Endodermal cell (in vitro differentiated cells): ENCODE measurements around the gene ZNF319. TPM values are rescaled to one million over a fixed set of nuclear protein-coding genes. Genes with fewer than 3 reads are reported as not detected.

Experiments used
- DNase-seq: peaks from one replicate; pipeline ENCODE4 v3.0.0-alpha.2; 2017
- H3K27ac ChIP-seq: 2 replicates; pipeline ENCODE4 v1.5.1; 2013; ENCODE audit warnings: mild to moderate bottlenecking, low read depth, low read length, moderate library complexity
- H3K27me3 ChIP-seq: 2 replicates; pipeline ENCODE4 v1.6.1; 2013; ENCODE audit warnings: mild to moderate bottlenecking, low read length, moderate library complexity; ENCODE audit not compliant: insufficient read depth, control insufficient read depth, poor library complexity, severe bottlenecking
- H3K36me3 ChIP-seq: 2 replicates; pipeline ENCODE4 v1.7.0; 2013; ENCODE audit warnings: mild to moderate bottlenecking, low read length, moderate library complexity; ENCODE audit not compliant: control insufficient read depth, insufficient read depth
- H3K4me1 ChIP-seq: one replicate; pipeline ENCODE4 v1.7.0; 2013; ENCODE audit warnings: low read length; ENCODE audit not compliant: control insufficient read depth, insufficient read depth
- H3K4me3 ChIP-seq: 2 replicates; pipeline ENCODE4 v1.5.1; 2013; ENCODE audit warnings: mild to moderate bottlenecking, low read length, moderate library complexity
- H3K9ac ChIP-seq: 2 replicates; pipeline ENCODE4 v1.6.1; 2013; ENCODE audit warnings: mild to moderate bottlenecking, low read length, moderate library complexity; ENCODE audit not compliant: poor library complexity, severe bottlenecking; ENCODE audit errors: extremely low read depth
- H3K9me3 ChIP-seq: 2 replicates; pipeline ENCODE4 v1.6.1; 2013; ENCODE audit warnings: mild to moderate bottlenecking, low read length, moderate library complexity; ENCODE audit not compliant: control insufficient read depth
- H3K27ac Mint-ChIP-seq: 2 replicates; pipeline ENCODE4 v1.8.0; 2020; ENCODE audit warnings: mixed read lengths
- H3K27me3 Mint-ChIP-seq: 2 replicates; pipeline ENCODE4 v1.8.0; 2021; ENCODE audit warnings: mild to moderate bottlenecking, mixed read lengths; ENCODE audit not compliant: insufficient read depth
- H3K36me3 Mint-ChIP-seq: 2 replicates; pipeline ENCODE4 v1.8.0; 2020; ENCODE audit warnings: low read depth, mixed read lengths
- H3K4me1 Mint-ChIP-seq: 2 replicates; pipeline ENCODE4 v1.8.0; 2020; ENCODE audit warnings: mixed read lengths
- H3K4me3 Mint-ChIP-seq: 2 replicates; pipeline ENCODE4 v1.8.0; 2020; ENCODE audit warnings: mild to moderate bottlenecking, moderate library complexity, mixed read lengths
- H3K9me3 Mint-ChIP-seq: 2 replicates; pipeline ENCODE4 v1.8.0; 2020; ENCODE audit warnings: mild to moderate bottlenecking, mixed read lengths
- CTCF ChIP-seq: fragments of 200-600 bp; sonication (generic); conservative IDR thresholded peaks from 2 replicates; pipeline ENCODE4 v1.5.0; 2021; ENCODE audit warnings: antibody characterized with exemption, mild to moderate bottlenecking
- WGBS, 2 experiments: methylation state at CpG; one replicate each; pipeline versions ENCODE4 v1.1.5 to v1.1.7; 2013; ENCODE audit warnings: missing lambda C conversion rate in 2 of 2, mixed read lengths in 1 of 2; ENCODE audit not compliant: insufficient coverage in 1 of 2, insufficient read length in 1 of 2; 5-methylcytosine and 5-hydroxymethylcytosine counted together
- total RNA-seq, 2 donors: library from RNA; stranded (reverse); fragmentation: NEBNext Ultra II Directional in 1 of 2; extraction: Animal tissue kit (Norgen Biotek cat#: 25700) in 1 of 2; gene quantifications; 2 replicates in 1 of 2; 3 replicates in 1 of 2; pipeline ENCODE4 v1.2.1, GENCODE V29; 2021

The ZNF319 gene
- total RNA-seq, 2 donors from 2014 or later = 9.8 to 10.8 TPM

GRCh38 chr16:58043571-58044155, 43.2 kb upstream of the ZNF319 start:
- TF ChIP-seq CTCF = no peak
- Histone ChIP-seq H3K9me3 (no peaks in the 10 kb centered on the region), H3K4me3 (no peak overlapping the region), H3K27me3 (no peaks in the 10 kb centered on the region), H3K9ac (no peak overlapping the region), H3K27ac (no peak overlapping the region), H3K4me1 (peaks cover 5% of the 10 kb centered on the region), H3K36me3 (peaks cover 49% of the 10 kb centered on the region)
- peak; percentile 29 for DNase-seq
- Mint-ChIP-seq H3K4me3 (no peak overlapping the region), H3K36me3 (peaks cover 46% of the 10 kb centered on the region), H3K27ac (peak overlapping the region; percentile 44), H3K9me3 (no peaks in the 10 kb centered on the region), H3K4me1 (peaks cover 9% of the 10 kb centered on the region), H3K27me3 (no peaks in the 10 kb centered on the region)
- WGBS, 2 experiments = 89 to 99% methylated on average over 4 to 7 of the region's 7 CpGs

- H3K4me1 ChIP-seq = peaks cover 5% of the 10 kb centered on the region
- H3K27ac Mint-ChIP-seq = no peak overlapping the region
These were observed 42.5 kb upstream of the ZNF319 start for GRCh38 chr16:58042886-58043515.

More at GRCh38 chr16:58042886-58043515, 42.5 kb upstream of the ZNF319 start:
- Histone ChIP-seq H3K9me3 (no peaks in the 10 kb centered on the region), H3K36me3 (peaks cover 54% of the 10 kb centered on the region), H3K4me3 (no peak overlapping the region), H3K27ac (no peak overlapping the region), H3K27me3 (no peaks in the 10 kb centered on the region), H3K9ac (no peak overlapping the region)
- Mint-ChIP-seq H3K36me3 (peaks cover 52% of the 10 kb centered on the region), H3K9me3 (no peaks in the 10 kb centered on the region), H3K4me1 (peaks cover 9% of the 10 kb centered on the region), H3K4me3 (no peak overlapping the region), H3K27me3 (no peaks in the 10 kb centered on the region)
- DNase-seq = no peak
- no peak for TF ChIP-seq CTCF
- 93 to 95% methylated on average over 12 to 16 of the region's 16 CpGs for WGBS, 2 experiments
